ENCODE measurements around the gene CINP. TPM values are rescaled to one million over a fixed set of nuclear protein-coding genes. Genes with fewer than 3 reads are reported as not detected.

The CINP gene
- total RNA-seq, 4 donors from 2014 or later: 5.8 to 29.9 (median 24.8) TPM

DNA sequence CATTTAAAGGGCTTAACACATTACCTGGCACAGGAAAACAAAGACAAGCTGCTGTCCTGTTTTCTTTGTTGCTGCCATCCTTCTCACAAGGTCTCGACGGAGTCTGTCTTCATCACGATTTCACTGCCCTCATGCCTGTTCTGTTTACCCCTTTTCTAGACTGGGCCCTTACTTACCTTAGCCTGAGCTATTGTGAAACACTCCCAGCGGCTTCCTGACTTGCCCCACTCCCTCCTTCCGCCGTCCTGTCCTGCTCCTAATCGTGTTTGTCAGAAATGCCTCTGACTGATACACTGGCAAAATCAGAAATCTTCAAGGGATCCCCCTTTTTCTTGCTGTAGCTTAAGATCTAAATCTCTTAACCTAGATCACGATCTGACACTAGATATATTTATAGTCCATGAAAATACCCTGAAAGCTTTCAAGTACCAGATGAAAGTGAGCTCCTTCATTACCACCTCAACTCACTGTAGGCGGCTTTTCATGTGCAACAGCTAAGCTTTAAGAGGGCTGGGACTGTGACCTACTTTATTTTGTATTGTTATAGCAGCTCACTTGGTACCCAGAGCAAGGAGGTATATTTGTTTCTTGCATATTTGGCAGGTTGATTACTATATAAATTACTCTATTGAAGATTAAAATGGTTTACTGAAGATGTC is 32.2 kb upstream of the CINP start:
- H3K27ac ChIP-seq: no peak overlapping the region
- H3K4me1 ChIP-seq: no peaks in the 10 kb centered on the region
- H3K4me3 ChIP-seq: no peak overlapping the region
- TF ChIP-seq, protein P1, sequence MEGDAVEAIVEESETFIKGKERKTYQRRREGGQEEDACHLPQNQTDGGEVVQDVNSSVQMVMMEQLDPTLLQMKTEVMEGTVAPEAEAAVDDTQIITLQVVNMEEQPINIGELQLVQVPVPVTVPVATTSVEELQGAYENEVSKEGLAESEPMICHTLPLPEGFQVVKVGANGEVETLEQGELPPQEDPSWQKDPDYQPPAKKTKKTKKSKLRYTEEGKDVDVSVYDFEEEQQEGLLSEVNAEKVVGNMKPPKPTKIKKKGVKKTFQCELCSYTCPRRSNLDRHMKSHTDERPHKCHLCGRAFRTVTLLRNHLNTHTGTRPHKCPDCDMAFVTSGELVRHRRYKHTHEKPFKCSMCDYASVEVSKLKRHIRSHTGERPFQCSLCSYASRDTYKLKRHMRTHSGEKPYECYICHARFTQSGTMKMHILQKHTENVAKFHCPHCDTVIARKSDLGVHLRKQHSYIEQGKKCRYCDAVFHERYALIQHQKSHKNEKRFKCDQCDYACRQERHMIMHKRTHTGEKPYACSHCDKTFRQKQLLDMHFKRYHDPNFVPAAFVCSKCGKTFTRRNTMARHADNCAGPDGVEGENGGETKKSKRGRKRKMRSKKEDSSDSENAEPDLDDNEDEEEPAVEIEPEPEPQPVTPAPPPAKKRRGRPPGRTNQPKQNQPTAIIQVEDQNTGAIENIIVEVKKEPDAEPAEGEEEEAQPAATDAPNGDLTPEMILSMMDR (IDR thresholded peaks at IDR 0.05): no peak
- no peak for TF ChIP-seq POLR2A (IDR thresholded peaks at IDR 0.05)
- no peak for DNase-seq
- peaks cover 0 to 4% (median 0%) of the 10 kb centered on the region in 4 donors for H3K9me3 ChIP-seq
- H3K36me3 ChIP-seq: no peaks in the 10 kb centered on the region
- H3K27me3 ChIP-seq: no peaks in the 10 kb centered on the region

DNA sequence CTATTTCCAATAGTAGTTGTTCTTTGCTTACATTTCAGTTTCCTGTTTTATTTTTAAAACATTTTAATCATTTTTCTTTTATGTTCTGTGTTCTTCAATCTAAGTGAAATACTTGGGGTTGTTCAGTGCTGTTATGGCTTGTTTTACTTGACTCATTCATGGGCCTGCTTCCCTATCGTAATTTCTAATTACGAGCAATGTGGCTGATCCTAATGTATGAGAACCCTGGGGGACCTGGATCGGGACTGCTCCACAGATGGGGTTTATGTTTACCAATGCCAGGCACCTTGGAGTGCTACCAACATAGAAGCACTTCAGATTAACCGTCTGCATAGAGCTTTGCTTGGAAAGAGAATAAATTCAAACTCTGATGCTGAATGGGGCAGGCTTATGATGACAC is 29.8 kb upstream of the CINP start:
- no peaks in the 10 kb centered on the region for H3K27me3 ChIP-seq
- DNase-seq: no peak
- no peak for TF ChIP-seq POLR2A (IDR thresholded peaks at IDR 0.05)
- TF ChIP-seq, protein P1 (IDR thresholded peaks at IDR 0.05): no peak

DNA sequence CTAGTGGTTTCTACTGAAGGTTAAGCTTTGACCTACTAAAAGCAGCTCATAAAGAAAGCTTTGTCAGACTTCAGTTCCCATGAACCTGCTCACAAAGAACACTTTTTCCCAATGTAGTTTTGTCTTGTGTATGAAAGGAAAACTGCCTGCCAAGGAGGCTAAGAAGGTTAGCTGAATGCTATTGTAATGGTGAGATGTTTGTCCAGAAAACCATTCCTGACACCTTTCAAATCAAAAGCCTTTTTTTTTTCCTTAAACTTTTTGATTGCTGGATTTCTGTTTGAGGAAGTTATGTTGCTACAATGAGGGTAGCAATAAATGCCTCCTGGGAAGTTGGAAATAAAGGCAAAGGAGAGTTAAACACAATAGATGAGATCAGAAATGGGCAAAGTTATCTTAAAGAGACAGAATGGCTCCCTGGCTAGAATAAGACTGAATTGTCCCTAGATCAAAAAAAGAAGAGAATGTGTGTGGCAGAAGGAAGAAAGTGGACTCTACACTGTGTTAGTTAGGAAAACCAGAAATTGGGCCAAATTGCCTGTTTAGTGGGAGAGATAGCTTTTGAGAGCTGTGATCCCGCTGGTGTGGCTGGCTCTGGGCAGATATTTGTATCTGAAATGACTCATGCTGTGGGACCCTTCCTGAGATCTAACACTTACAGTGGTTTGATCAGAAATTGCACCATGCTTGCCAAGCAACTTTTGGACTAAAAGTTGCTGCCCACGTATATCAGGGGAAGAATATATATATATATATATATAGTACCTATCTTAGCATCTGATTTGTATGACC is 27.6 kb upstream of the CINP start:
- Histone ChIP-seq H3K4me3 (no peak overlapping the region), H3K36me3 (no peaks in the 10 kb centered on the region), H3K27ac (no peak overlapping the region), H3K9me3 (no peaks in the 10 kb centered on the region), H3K4me1 (no peaks in the 10 kb centered on the region), H3K27me3 (no peaks in the 10 kb centered on the region)
- TF ChIP-seq, protein P1 (IDR thresholded peaks at IDR 0.05): no peak
- no peak for TF ChIP-seq POLR2A (IDR thresholded peaks at IDR 0.05)
- no peak for DNase-seq

More for the DNA sequence above, 29.8 kb upstream of the CINP start:
- Histone ChIP-seq H3K27ac (no peak overlapping the region), H3K4me1 (no peaks in the 10 kb centered on the region), H3K4me3 (no peak overlapping the region), H3K36me3 (no peaks in the 10 kb centered on the region), H3K9me3 (no peaks in the 10 kb centered on the region)

DNA sequence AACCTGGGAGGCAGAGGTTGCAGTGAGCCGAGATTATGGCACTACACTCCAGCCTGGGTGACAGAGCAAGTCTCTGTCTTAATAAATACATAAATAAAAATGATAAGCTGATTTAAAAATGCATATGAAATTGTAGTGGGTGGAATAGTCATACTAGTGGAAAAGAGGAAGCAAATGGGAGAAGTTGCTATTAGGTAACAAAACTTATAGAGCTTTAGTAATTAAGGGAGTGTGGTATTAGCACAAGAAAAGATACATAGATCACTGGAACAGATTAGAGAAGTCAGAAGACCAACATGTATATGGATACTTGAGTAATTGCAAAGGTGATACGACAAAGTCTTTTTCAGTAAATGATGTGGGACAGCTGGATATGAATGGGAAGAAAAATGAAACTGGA is 26.6 kb upstream of the CINP start:
- H3K27me3 ChIP-seq: no peaks in the 10 kb centered on the region
- no peak overlapping the region for H3K27ac ChIP-seq
- no peak overlapping the region for H3K4me3 ChIP-seq
- no peaks in the 10 kb centered on the region for H3K9me3 ChIP-seq
- TF ChIP-seq, protein P1 (IDR thresholded peaks at IDR 0.05): no peak
- no peak for TF ChIP-seq POLR2A (IDR thresholded peaks at IDR 0.05)
- H3K4me1 ChIP-seq: no peaks in the 10 kb centered on the region
- H3K36me3 ChIP-seq: no peaks in the 10 kb centered on the region
- DNase-seq: no peak

DNA sequence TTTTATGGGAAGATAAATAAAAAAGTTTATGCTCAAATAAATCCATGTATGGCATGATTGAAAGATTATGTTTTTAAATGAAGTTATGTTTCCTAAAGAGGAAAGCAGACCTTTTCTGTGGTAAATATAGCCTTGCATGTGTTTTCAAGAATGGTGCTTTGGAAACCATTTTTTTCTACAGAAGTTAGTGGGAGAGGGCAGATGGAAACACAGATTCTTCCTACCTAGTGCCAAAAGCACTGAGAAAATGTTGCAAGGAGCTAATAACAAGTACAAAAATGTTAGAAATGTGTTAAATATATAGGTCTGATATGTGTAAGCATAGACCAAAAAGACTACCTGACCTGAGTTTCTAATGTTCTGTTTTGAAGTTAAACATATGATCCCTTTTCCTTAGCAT is 24.4 kb upstream of the CINP start:
- Histone ChIP-seq H3K9me3 (no peaks in the 10 kb centered on the region), H3K27ac (no peak overlapping the region), H3K4me3 (no peak overlapping the region), H3K4me1 (no peaks in the 10 kb centered on the region), H3K27me3 (no peaks in the 10 kb centered on the region), H3K36me3 (peaks cover 0 to 2% (median 0%) of the 10 kb centered on the region in 3 donors)
- DNase-seq: no peak
- TF ChIP-seq POLR2A (IDR thresholded peaks at IDR 0.05): no peak
- TF ChIP-seq, protein P1 (IDR thresholded peaks at IDR 0.05): no peak
